ENCODE results near the gene GPR150.

The GPR150 gene

GRCh38 chr5:95652849-95653248 lies 33.0 kb downstream of the GPR150 start:
- DNase-seq (ENCODE audit: low spot score), result no peak

GRCh38 chr5:95654196-95654595 lies 34.3 kb downstream of the GPR150 start:
- no peak for DNase-seq (ENCODE audit: low spot score)

GRCh38 chr5:95655575-95655974 lies 35.7 kb downstream of the GPR150 start:
- no peak for DNase-seq (ENCODE audit: low spot score)

- DNase-seq (ENCODE audit: low spot score), result no peak
These were observed 40.2 kb downstream of the GPR150 start for GRCh38 chr5:95660060-95660459.

GRCh38 chr5:95662946-95663345 lies 43.1 kb downstream of the GPR150 start:
- no peak for DNase-seq (ENCODE audit: low spot score)

- DNase-seq (ENCODE audit: low spot score), result no peak
These were observed 44.4 kb downstream of the GPR150 start for GRCh38 chr5:95664204-95664786.

- DNase-seq (ENCODE audit: low spot score), result no peak
These were observed 47.3 kb downstream of the GPR150 start for GRCh38 chr5:95667061-95667618.

- DNase-seq (ENCODE audit: low spot score), result no peak
These were observed 47.8 kb downstream of the GPR150 start for GRCh38 chr5:95667678-95668077.

GRCh38 chr5:95668216-95668615 lies 48.3 kb downstream of the GPR150 start:
- DNase-seq (ENCODE audit: low spot score), result no peak

- DNase-seq (ENCODE audit: low spot score), result no peak
These were observed 48.8 kb downstream of the GPR150 start for GRCh38 chr5:95668728-95669127.

- no peak for DNase-seq (ENCODE audit: low spot score)
These were observed 49.7 kb downstream of the GPR150 start for GRCh38 chr5:95669540-95669939.

GRCh38 chr5:95669985-95670384 lies 50.1 kb downstream of the GPR150 start:
- no peak for DNase-seq (ENCODE audit: low spot score)

GRCh38 chr5:95670568-95670967 lies 50.7 kb downstream of the GPR150 start:
- no peak for DNase-seq (ENCODE audit: low spot score)

All from HuH-7.5 (cell line).